Trophoblast cell (in vitro differentiated cells and primary cell): ENCODE data around the gene DPP9.
"Not testable (repeated sequence)": the region's sequence is repeated elsewhere in the genome, so short reads cannot be mapped to it uniquely, and the experiment has no call there.

Experiments
- DNase-seq, 2 donors: peaks; one replicate each; pipeline ENCODE4 v3.0.0-alpha.2; 2016
- H2AFZ ChIP-seq: 2 replicates; pipeline ENCODE4 v1.6.1; 2013; ENCODE audit warnings: low read length, moderate library complexity, mild to moderate bottlenecking; ENCODE audit not compliant: insufficient read depth, poor library complexity
- H2AK5ac ChIP-seq: 2 replicates; pipeline ENCODE4 v1.6.1; 2013; ENCODE audit warnings: mild to moderate bottlenecking, low read length
- H2BK120ac ChIP-seq: 2 replicates; pipeline ENCODE4 v1.6.1; 2013; ENCODE audit warnings: low read length, mild to moderate bottlenecking, moderate library complexity; ENCODE audit not compliant: insufficient read depth, poor library complexity
- H2BK12ac ChIP-seq: 2 replicates; pipeline ENCODE4 v1.6.1; 2013; ENCODE audit warnings: mild to moderate bottlenecking, low read length, moderate library complexity
- H2BK5ac ChIP-seq: 2 replicates; pipeline ENCODE4 v1.6.1; 2013; ENCODE audit warnings: low read length, low read depth, moderate library complexity, mild to moderate bottlenecking; ENCODE audit not compliant: poor library complexity
- H3K14ac ChIP-seq: 2 replicates; pipeline ENCODE4 v1.6.1; 2013; ENCODE audit warnings: mild to moderate bottlenecking, low read length
- H3K18ac ChIP-seq: 2 replicates; pipeline ENCODE4 v1.6.1; 2013; ENCODE audit warnings: mild to moderate bottlenecking, low read length
- H3K23ac ChIP-seq: 2 replicates; pipeline ENCODE4 v1.6.1; 2013; ENCODE audit warnings: low read length
- H3K27ac ChIP-seq: 2 replicates; pipeline ENCODE4 v1.5.1; 2013; ENCODE audit warnings: low read depth, mild to moderate bottlenecking, inconsistent platforms, low read length, moderate library complexity
- H3K27me3 ChIP-seq: 2 replicates; pipeline ENCODE4 v1.6.1; 2013; ENCODE audit warnings: inconsistent platforms, mild to moderate bottlenecking, low read length, moderate library complexity; ENCODE audit not compliant: insufficient read depth
- H3K36me3 ChIP-seq, 2 experiments: 1 replicate in 1 of 2; 2 replicates in 1 of 2; pipeline ENCODE4 v1.6.1; 2013; ENCODE audit warnings: low read length in 2 of 2, mild to moderate bottlenecking in 2 of 2, moderate library complexity in 1 of 2; ENCODE audit not compliant: insufficient read depth in 2 of 2, control insufficient read depth in 1 of 2
- H3K4ac ChIP-seq: 2 replicates; pipeline ENCODE4 v1.6.1; 2013; ENCODE audit warnings: low read depth, mild to moderate bottlenecking, low read length, moderate library complexity
- H3K4me1 ChIP-seq, 2 experiments: 1 replicate in 1 of 2; 2 replicates in 1 of 2; pipeline ENCODE4 v1.6.1; 2013; ENCODE audit warnings: low read length in 2 of 2, mild to moderate bottlenecking in 2 of 2, moderate library complexity in 1 of 2; ENCODE audit not compliant: insufficient read depth in 2 of 2, control insufficient read depth in 1 of 2
- H3K4me2 ChIP-seq: 2 replicates; pipeline ENCODE4 v1.6.1; 2013; ENCODE audit warnings: inconsistent platforms, mild to moderate bottlenecking, low read length, moderate library complexity
- H3K4me3 ChIP-seq: 2 replicates; pipeline ENCODE4 v1.5.1; 2013; ENCODE audit warnings: mild to moderate bottlenecking, low read depth, low read length, inconsistent platforms
- H3K79me1 ChIP-seq: one replicate; pipeline ENCODE4 v1.6.1; 2013; ENCODE audit warnings: low read length
- H3K79me2 ChIP-seq: 2 replicates; pipeline ENCODE4 v1.6.1; 2013; ENCODE audit warnings: low read length, mild to moderate bottlenecking; ENCODE audit not compliant: control insufficient read depth, insufficient read depth, poor library complexity
- H3K9ac ChIP-seq: 2 replicates; pipeline ENCODE4 v1.6.1; 2013; ENCODE audit warnings: mild to moderate bottlenecking, low read length
- H3K9me3 ChIP-seq: 2 replicates; pipeline ENCODE4 v1.6.1; 2013; ENCODE audit warnings: low read depth, mild to moderate bottlenecking, control low read depth, inconsistent platforms, low read length; ENCODE audit not compliant: insufficient read depth
- H4K12ac ChIP-seq: 2 replicates; pipeline ENCODE4 v1.6.1; 2013; ENCODE audit warnings: low read depth, mild to moderate bottlenecking, low read length, moderate library complexity
- H4K8ac ChIP-seq: 2 replicates; pipeline ENCODE4 v1.6.1; 2013; ENCODE audit warnings: low read depth, mild to moderate bottlenecking, low read length, moderate library complexity
- H4K91ac ChIP-seq: one replicate; pipeline ENCODE4 v1.6.1; 2013; ENCODE audit warnings: low read depth, mild to moderate bottlenecking, low read length, moderate library complexity
- whole genome bisulfite sequencing: extraction: QIAGEN DNeasy Blood & Tissue Kit; methylation state at CpG from one replicate; pipeline ENCODE4 v1.1.7; 2013; ENCODE audit warnings: missing lambda C conversion rate; ENCODE audit not compliant: insufficient read length, insufficient coverage; ENCODE audit errors: extremely low coverage; 5-methylcytosine and 5-hydroxymethylcytosine counted together

Gene DPP9

DNA sequence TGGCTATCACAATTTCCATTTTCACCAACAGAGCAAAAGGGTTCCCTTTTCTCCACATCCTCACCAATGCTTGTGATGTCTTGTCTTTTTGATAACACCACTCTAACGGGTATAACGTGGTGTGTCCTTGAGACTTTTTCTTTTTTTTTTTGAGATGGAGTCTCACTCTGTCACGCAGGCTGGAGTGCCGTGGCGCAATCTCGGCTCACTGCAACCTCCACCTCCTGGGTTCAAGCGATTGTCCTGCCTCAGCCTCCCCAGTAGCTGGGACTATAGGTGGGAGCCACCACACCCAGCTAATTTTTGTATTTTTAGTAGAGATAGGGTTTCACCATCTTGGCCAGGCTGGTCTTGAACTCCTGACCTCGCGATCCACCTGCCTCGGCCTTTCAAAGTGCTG, 21.5 kb upstream of the DPP9 start:
- not testable (repeated sequence) for H4K12ac ChIP-seq, H3K14ac ChIP-seq
- WGBS, result no CpG with 5 or more reads among the region's 10 CpGs

DNA sequence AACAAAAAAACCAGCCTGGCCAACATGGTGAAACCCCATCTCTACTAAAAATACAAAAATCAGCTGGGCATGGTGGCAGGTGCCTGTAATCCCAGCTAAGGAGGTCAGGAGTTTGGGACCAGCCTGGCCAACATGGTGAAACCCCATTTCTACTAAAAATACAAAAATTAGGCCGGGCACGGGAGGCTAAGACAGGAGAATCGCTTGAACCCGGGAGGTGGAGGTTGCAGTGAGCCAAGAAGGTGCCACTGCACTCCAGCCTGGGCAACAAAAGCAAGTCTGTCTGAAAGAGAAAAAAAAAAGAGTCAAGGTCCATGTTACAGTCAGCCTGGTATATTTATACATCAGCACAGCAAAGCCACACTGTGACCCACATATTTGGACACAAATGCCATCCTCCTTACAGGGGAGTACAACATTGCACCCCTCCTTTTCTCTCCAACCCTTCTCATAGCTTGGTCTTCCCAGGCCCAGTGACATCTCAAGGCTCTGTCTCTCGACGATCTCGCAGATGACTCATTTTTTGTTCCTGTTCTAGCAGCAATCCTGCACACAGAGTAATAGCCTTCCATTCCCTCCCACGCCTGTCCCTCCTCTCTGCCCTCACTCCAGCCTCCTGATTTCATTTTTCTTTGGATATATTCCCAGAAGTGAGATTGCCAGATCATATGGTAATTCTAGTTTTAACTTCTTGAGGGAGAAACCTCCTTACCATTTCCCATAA, 21.0 kb upstream of the DPP9 start:
- Histone ChIP-seq H2BK120ac (no peak overlapping the region), H3K9me3 (peaks cover 6% of the 10 kb centered on the region), H3K4me2 (peak overlapping the region; percentile 32), H3K18ac (no peak overlapping the region), H2AFZ (no peak overlapping the region), H2BK5ac (no peak overlapping the region), H3K14ac (no peak overlapping the region), H3K27ac (no peak overlapping the region), H3K9ac (no peak overlapping the region), H3K36me3 (no peaks in the 10 kb centered on the region), H3K23ac (no peak overlapping the region), H4K91ac (no peak overlapping the region), H4K12ac (no peak overlapping the region), H3K4ac (no peak overlapping the region), H3K79me2 (no peaks in the 10 kb centered on the region), H2BK12ac (no peak overlapping the region), H3K4me3 (no peak overlapping the region), H2AK5ac (no peak overlapping the region), H3K27me3 (no peaks in the 10 kb centered on the region), H4K8ac (no peak overlapping the region), H3K79me1 (no peaks in the 10 kb centered on the region), H3K4me1 (peaks cover 3 to 8% of the 10 kb centered on the region in 2 experiments)
- DNase-seq, result peak; percentile 27 to 37
- WGBS, result no CpG with 5 or more reads among the region's 8 CpGs

More for the DNA sequence above, 21.5 kb upstream of the DPP9 start:
- H3K23ac ChIP-seq, H4K91ac ChIP-seq, H3K18ac ChIP-seq, DNase-seq, H3K4me1 ChIP-seq, H3K9me3 ChIP-seq, H3K4me3 ChIP-seq, H2BK12ac ChIP-seq, H2AK5ac ChIP-seq, H3K36me3 ChIP-seq, H3K27ac ChIP-seq, H2BK5ac ChIP-seq, H3K27me3 ChIP-seq, H2BK120ac ChIP-seq, H3K4me2 ChIP-seq, H2AFZ ChIP-seq, H3K4ac ChIP-seq, H3K79me2 ChIP-seq, H3K9ac ChIP-seq, H3K79me1 ChIP-seq, H4K8ac ChIP-seq: not testable (repeated sequence)

DNA sequence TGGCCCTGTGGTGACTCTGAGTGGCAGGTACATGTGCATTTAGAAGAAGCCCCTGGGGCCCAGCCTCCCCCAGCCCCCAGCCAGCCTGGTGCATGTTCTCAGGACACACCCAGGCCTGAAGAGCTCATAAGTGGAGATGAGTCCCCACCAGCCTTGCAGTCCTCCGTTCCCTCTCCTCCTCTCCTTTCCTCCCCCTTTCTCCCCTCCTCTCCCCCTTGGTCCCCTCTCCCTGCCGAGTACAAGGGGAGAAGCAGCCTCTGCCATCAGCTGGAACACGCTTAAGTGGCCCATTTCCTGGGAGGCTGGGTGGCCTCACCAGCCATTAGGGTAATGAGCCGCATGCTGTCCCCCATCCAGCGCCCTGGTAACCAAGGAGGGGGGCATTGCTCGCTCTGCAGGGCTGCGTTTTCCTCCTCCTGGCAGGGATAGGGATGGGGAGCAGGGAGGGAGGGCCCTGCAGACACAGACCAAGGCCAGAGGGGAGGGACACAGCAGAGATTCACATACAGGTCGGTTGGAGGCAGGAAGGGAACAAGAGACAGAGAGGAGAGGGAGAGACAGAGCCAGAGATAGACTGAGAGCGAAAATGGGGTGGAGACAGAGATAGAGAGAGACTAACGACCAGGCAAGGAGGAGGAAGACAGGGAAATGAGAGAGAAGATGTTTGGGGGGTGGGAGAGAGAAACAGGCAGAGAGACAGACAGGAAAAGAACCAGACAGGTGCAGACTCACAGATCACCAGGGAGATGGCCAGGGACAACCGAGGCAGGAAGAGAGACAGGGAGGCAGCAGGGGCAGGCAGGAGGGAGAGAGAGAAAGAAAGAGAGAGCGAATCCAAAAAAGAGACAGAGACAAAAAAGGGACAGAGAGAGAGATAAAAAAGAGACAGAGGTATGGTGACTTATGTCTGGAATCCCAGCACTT, 19.3 kb upstream of the DPP9 start:
- Histone ChIP-seq H2BK12ac (no peak overlapping the region), H2AFZ (no peak overlapping the region), H2BK5ac (peak overlapping the region; percentile 28), H3K9ac (no peak overlapping the region), H3K4me2 (no peak overlapping the region), H3K4me1 (peaks cover 3 to 8% of the 10 kb centered on the region in 2 experiments), H3K27me3 (no peaks in the 10 kb centered on the region), H3K14ac (no peak overlapping the region), H3K79me1 (no peaks in the 10 kb centered on the region), H4K8ac (no peak overlapping the region), H3K23ac (no peak overlapping the region), H3K18ac (no peak overlapping the region), H2AK5ac (no peak overlapping the region), H3K36me3 (no peaks in the 10 kb centered on the region), H3K79me2 (no peaks in the 10 kb centered on the region), H4K91ac (peak overlapping the region; percentile 32), H3K9me3 (peaks cover 6% of the 10 kb centered on the region), H4K12ac (no peak overlapping the region), H3K4me3 (no peak overlapping the region), H3K4ac (no peak overlapping the region), H2BK120ac (peak overlapping the region; percentile 12), H3K27ac (no peak overlapping the region)
- no peak for DNase-seq
- no CpG with 5 or more reads among the region's 12 CpGs for WGBS

DNA sequence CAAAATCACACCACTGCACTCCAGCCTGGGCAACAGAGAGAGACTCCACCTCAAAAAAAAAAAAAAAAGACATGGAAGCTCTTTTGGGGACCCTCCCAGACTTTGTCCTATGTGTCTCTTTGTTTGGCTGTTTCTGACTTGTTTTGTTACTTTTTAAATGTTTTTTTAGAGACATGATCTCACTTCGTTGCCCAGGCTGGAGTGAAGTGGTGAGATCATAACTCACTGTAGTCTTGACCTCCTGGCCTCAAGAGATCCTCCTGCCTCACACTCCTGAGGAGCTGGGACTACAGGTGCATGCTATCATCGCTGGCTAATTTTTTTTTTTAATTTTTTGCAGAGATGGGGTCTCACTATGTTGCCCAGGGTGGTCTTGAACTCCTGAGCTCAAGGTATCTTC, 16.4 kb upstream of the DPP9 start:
- Histone ChIP-seq H3K4me1 (peaks cover 3 to 8% of the 10 kb centered on the region in 2 experiments), H2BK120ac (no peak overlapping the region), H2AFZ (no peak overlapping the region), H3K36me3 (no peaks in the 10 kb centered on the region), H2BK5ac (no peak overlapping the region), H4K8ac (no peak overlapping the region), H3K27ac (no peak overlapping the region), H3K18ac (no peak overlapping the region), H3K23ac (no peak overlapping the region), H3K9ac (no peak overlapping the region), H3K9me3 (peaks cover 6% of the 10 kb centered on the region), H3K79me1 (no peaks in the 10 kb centered on the region), H3K4me3 (no peak overlapping the region), H3K27me3 (no peaks in the 10 kb centered on the region), H4K91ac (no peak overlapping the region), H3K4me2 (no peak overlapping the region), H4K12ac (no peak overlapping the region), H3K4ac (no peak overlapping the region), H2BK12ac (no peak overlapping the region), H2AK5ac (no peak overlapping the region), H3K14ac (no peak overlapping the region), H3K79me2 (no peaks in the 10 kb centered on the region)
- WGBS, result no CpG with 5 or more reads among the region's 2 CpGs
- DNase-seq, result no peak
